ENCODE data around the gene MED26. TPM values are rescaled to one million over a fixed set of nuclear protein-coding genes. Genes with fewer than 3 reads are reported as not detected.

Gene MED26
- total and polyA plus RNA-seq, 8 donors: 0.58 to 41.7 (median 4.3) TPM

GRCh38 chr19:16571283-16571682 lies 56.7 kb downstream of the MED26 start:
- Histone ChIP-seq H3K4me3 (peak overlapping the region; percentile 80 to 97 (median 90)), H3K27ac (peak overlapping the region; percentile 86 to 93 (median 91)), H3K9me3 (no peaks in the 10 kb centered on the region), H3K27me3 (no peaks in the 10 kb centered on the region), H3K36me3 (peaks cover 20 to 55% (median 52%) of the 10 kb centered on the region in 4 donors), H3K4me1 (peaks cover 39 to 75% (median 60%) of the 10 kb centered on the region in 4 donors)
- intact Hi-C loops (cut with DNase I; ENCODE audit: low total_unique reads): loop anchor here (5.0 kb wide), 1 partner anchor 56 kb away; the partner anchor contains the start of gene MED26
- WGBS, 5 donors: 7 to 17% (median 9%) methylated on average over 1 to 6 of the region's 6 CpGs
- peak in 1 of 2 donors; percentile 54 for DNase-seq
- TF ChIP-seq CTCF (IDR thresholded peaks at IDR 0.05) (no peak), POLR2AphosphoS5 (IDR thresholded peaks at IDR 0.05) (no peak)

- TF ChIP-seq CTCF (IDR thresholded peaks at IDR 0.05) (no peak), EP300 (IDR thresholded peaks at IDR 0.05) (no peak), POLR2A (IDR thresholded peaks at IDR 0.05) (no peak), POLR2AphosphoS5 (IDR thresholded peaks at IDR 0.05) (peak in 2 of 3 donors; percentile 30 to 40)
- H3K4me3 ChIP-seq: no peak overlapping the region
- peak overlapping the region; percentile 62 to 93 (median 88) for H3K27ac ChIP-seq
- H3K9me3 ChIP-seq: no peaks in the 10 kb centered on the region
- intact Hi-C loops (cut with DNase I; ENCODE audit: low total_unique reads): loop anchor here (5.0 kb wide), 1 partner anchor 58 kb away; the partner anchor contains the start of gene MED26
- peaks cover 23 to 55% (median 52%) of the 10 kb centered on the region in 4 donors for H3K36me3 ChIP-seq
- WGBS, 5 donors: 31 to 60% (median 52%) methylated on average over 17 of the region's 17 CpGs
- H3K4me1 ChIP-seq: peaks cover 50 to 78% (median 67%) of the 10 kb centered on the region in 4 donors
- no peaks in the 10 kb centered on the region for H3K27me3 ChIP-seq
- DNase-seq: peak; percentile 71 to 74
Measured at GRCh38 chr19:16569609-16570320, 58.2 kb downstream of the MED26 start.

GRCh38 chr19:16566702-16567101 lies 61.3 kb downstream of the MED26 start:
- no peaks in the 10 kb centered on the region for H3K9me3 ChIP-seq
- peak overlapping the region; percentile 69 to 78 (median 74) for H3K27ac ChIP-seq
- peaks cover 44 to 79% (median 76%) of the 10 kb centered on the region in 4 donors for H3K36me3 ChIP-seq
- H3K4me3 ChIP-seq: no peak overlapping the region
- peaks cover 47 to 64% (median 56%) of the 10 kb centered on the region in 4 donors for H3K4me1 ChIP-seq
- WGBS, 5 donors: 93 to 97% (median 94%) methylated on average over 5 of the region's 5 CpGs
- intact Hi-C loops (cut with DNase I; ENCODE audit: low total_unique reads): no loop called here
- no peak for DNase-seq
- H3K27me3 ChIP-seq: no peaks in the 10 kb centered on the region
- TF ChIP-seq POLR2AphosphoS5 (IDR thresholded peaks at IDR 0.05): no peak
- TF ChIP-seq CTCF (IDR thresholded peaks at IDR 0.05): no peak
- no peak for TF ChIP-seq EP300 (IDR thresholded peaks at IDR 0.05)
- no peak for TF ChIP-seq POLR2A (IDR thresholded peaks at IDR 0.05)

- DNase-seq: peak; percentile 72 to 82
- Histone ChIP-seq H3K4me1 (peaks cover 42 to 59% (median 51%) of the 10 kb centered on the region in 4 donors), H3K27ac (peak overlapping the region; percentile 69 to 78 (median 74)), H3K4me3 (no peak overlapping the region), H3K9me3 (no peaks in the 10 kb centered on the region), H3K27me3 (no peaks in the 10 kb centered on the region), H3K36me3 (peaks cover 49 to 85% (median 82%) of the 10 kb centered on the region in 4 donors)
- WGBS, 5 donors: 27 to 45% (median 38%) methylated on average over 10 of the region's 10 CpGs
- TF ChIP-seq CTCF (IDR thresholded peaks at IDR 0.05) (no peak), POLR2AphosphoS5 (IDR thresholded peaks at IDR 0.05) (peak in 2 of 3 donors; percentile 59 to 67)
- intact Hi-C loops (cut with DNase I; ENCODE audit: low total_unique reads): no loop called here
Measured at GRCh38 chr19:16566161-16566560, 61.8 kb downstream of the MED26 start.
